Tibial artery (tissue), 4 donors: ENCODE results near the gene SNAPC1.
A peak's percentile ranks its signal among the peaks of the same experiment; 100 is the strongest.

Source experiments
- DNase-seq, 2 donors: peaks; one replicate each; pipeline ENCODE4 v3.0.0-alpha.2; 2019
- H3K27ac ChIP-seq, 2 donors: fragments of 200-600 bp; sonication (generic) in 1 of 2; 1 replicate in 1 of 2; 2 replicates in 1 of 2; pipeline ENCODE4 v1.5.1; 2018 to 2019; ENCODE audit warnings: mild to moderate bottlenecking in 1 of 2
- H3K27me3 ChIP-seq, 2 donors: fragments of 200-600 bp; sonication (generic) in 1 of 2; one replicate each; pipeline versions ENCODE4 v1.5.1 to v1.6.0; 2016 to 2019
- H3K36me3 ChIP-seq, 3 donors: fragments of 200-600 bp; sonication (generic) in 2 of 3; one replicate each; pipeline ENCODE4 v1.5.1; 2016 to 2019; ENCODE audit warnings: mild to moderate bottlenecking in 2 of 3
- H3K4me1 ChIP-seq, 4 donors: fragments of 200-600 bp; sonication (generic) in 2 of 4; 1 replicate in 3 of 4; 2 replicates in 1 of 4; pipeline ENCODE4 v1.5.1; 2016 to 2019
- H3K4me3 ChIP-seq, 2 donors: fragments of 200-600 bp; sonication (generic) in 1 of 2; 1 replicate in 1 of 2; 2 replicates in 1 of 2; pipeline ENCODE4 v1.5.1; 2018 to 2019; ENCODE audit warnings: mild to moderate bottlenecking in 2 of 2
- H3K9me3 ChIP-seq, 3 donors: fragments of 200-600 bp; sonication (generic) in 1 of 3; one replicate each; pipeline ENCODE4 v1.5.1; 2016 to 2019
- intact Hi-C: fragments of 100-400 bp; cut with DNase I; formaldehyde crosslinking; loops from one replicate; pipeline ENCODE4 v1.15.0; 2023; ENCODE audit warnings: low total_unique reads
- TF ChIP-seq, protein P1 (sequence below), 2 experiments: fragments of 200-600 bp in 1 of 2; fragments of 450-650 bp in 1 of 2; IDR thresholded peaks; one replicate each; pipeline ENCODE4 v1.5.1; 2017 to 2019; ENCODE audit warnings: antibody characterized with exemption in 2 of 2, mild to moderate bottlenecking in 1 of 2, moderate library complexity in 1 of 2

Gene SNAPC1

GRCh38 chr14:61720294-61720661, 41.9 kb upstream of the SNAPC1 start:
- no peak overlapping the region for H3K27ac ChIP-seq
- no peaks in the 10 kb centered on the region for H3K27me3 ChIP-seq
- TF ChIP-seq, protein P1, sequence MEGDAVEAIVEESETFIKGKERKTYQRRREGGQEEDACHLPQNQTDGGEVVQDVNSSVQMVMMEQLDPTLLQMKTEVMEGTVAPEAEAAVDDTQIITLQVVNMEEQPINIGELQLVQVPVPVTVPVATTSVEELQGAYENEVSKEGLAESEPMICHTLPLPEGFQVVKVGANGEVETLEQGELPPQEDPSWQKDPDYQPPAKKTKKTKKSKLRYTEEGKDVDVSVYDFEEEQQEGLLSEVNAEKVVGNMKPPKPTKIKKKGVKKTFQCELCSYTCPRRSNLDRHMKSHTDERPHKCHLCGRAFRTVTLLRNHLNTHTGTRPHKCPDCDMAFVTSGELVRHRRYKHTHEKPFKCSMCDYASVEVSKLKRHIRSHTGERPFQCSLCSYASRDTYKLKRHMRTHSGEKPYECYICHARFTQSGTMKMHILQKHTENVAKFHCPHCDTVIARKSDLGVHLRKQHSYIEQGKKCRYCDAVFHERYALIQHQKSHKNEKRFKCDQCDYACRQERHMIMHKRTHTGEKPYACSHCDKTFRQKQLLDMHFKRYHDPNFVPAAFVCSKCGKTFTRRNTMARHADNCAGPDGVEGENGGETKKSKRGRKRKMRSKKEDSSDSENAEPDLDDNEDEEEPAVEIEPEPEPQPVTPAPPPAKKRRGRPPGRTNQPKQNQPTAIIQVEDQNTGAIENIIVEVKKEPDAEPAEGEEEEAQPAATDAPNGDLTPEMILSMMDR (IDR thresholded peaks at IDR 0.05): no peak
- H3K9me3 ChIP-seq: no peaks in the 10 kb centered on the region
- no peak for DNase-seq
- H3K4me3 ChIP-seq: no peak overlapping the region
- intact Hi-C loops: no loop called here
- peaks cover 0 to 46% (median 9%) of the 10 kb centered on the region in 4 donors for H3K4me1 ChIP-seq
- peaks cover 8 to 29% (median 13%) of the 10 kb centered on the region in 3 donors for H3K36me3 ChIP-seq

- intact Hi-C loops: no loop called here
- TF ChIP-seq, protein P1 (IDR thresholded peaks at IDR 0.05): no peak
- no peaks in the 10 kb centered on the region for H3K27me3 ChIP-seq
- peaks cover 8 to 34% (median 13%) of the 10 kb centered on the region in 3 donors for H3K36me3 ChIP-seq
- DNase-seq: no peak
- H3K27ac ChIP-seq: no peak overlapping the region
- H3K4me3 ChIP-seq: no peak overlapping the region
- peaks cover 0 to 42% (median 6%) of the 10 kb centered on the region in 4 donors for H3K4me1 ChIP-seq
- H3K9me3 ChIP-seq: no peaks in the 10 kb centered on the region
Observed at GRCh38 chr14:61720741-61721140, 41.5 kb upstream of the SNAPC1 start.

DNA sequence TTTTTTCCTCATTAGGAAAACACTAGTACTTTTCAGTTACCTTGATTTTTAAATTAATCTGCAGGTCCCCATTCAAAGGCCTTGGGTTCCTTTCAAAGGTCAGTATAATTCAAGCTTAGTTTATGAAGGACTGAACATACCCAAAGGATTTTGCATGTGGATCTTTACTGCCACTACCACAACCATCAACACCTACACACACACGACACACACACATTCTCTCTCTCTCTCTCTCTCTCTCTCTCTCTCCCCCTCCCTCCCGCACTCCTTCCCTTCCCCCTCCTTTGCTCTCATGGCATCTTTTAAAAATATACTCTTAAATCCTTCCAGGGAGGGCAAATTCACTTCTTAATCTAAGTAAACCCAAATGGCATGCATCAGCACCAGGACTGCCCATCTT, 38.1 kb upstream of the SNAPC1 start:
- intact Hi-C loops: no loop called here
- Histone ChIP-seq H3K27me3 (no peaks in the 10 kb centered on the region), H3K9me3 (no peaks in the 10 kb centered on the region), H3K4me1 (peaks cover 0 to 18% (median 3%) of the 10 kb centered on the region in 4 donors), H3K27ac (no peak overlapping the region), H3K4me3 (no peak overlapping the region), H3K36me3 (peaks cover 28 to 62% (median 36%) of the 10 kb centered on the region in 3 donors)
- no peak for DNase-seq
- TF ChIP-seq, protein P1 (IDR thresholded peaks at IDR 0.05): no peak

DNA sequence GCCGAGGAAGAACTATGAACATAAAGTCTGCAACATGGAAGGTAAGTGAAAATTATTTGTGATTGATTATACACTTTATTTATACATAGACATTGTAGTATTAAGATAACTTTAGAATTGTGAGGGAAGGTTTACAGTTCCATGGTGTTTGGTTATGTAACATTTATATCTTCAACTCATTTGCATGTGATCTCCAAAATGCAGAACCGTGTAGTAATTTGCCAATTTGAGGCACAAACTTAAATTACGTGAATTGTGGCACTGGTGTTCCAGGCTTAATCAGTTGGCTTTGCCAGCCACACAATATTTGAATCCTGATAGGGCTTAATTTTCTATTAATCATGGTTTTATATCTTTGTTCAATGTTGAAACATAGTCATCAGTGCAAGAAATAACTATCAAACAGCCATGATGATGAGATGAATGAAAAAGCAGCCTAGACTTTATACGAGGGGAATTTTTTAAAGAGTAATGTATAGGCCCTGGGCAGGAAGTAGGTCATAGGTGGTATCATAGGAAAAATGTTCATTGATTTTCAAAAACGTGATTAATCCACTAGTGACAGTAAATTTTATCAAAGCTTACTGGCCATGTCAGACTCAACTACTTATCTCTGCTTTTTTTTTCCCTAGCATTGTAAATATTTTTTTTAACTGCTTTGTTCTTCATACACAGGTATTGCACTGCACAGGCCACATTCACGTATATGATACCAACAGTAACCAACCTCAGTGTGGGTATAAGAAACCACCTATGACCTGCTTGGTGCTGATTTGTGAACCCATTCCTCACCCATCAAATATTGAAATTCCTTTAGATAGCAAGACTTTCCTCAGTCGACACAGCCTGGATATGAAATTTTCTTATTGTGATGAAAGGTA, 35.2 kb upstream of the SNAPC1 start:
- intact Hi-C loops: loop anchor here (5.0 kb wide), 1 partner anchor 265 kb away; no protein-coding TSS in a partner anchor
- no peak overlapping the region for H3K4me3 ChIP-seq
- DNase-seq: no peak
- no peaks in the 10 kb centered on the region for H3K27me3 ChIP-seq
- H3K36me3 ChIP-seq: peaks cover 26 to 63% (median 30%) of the 10 kb centered on the region in 3 donors
- H3K9me3 ChIP-seq: no peaks in the 10 kb centered on the region
- peaks cover 0 to 5% (median 0%) of the 10 kb centered on the region in 4 donors for H3K4me1 ChIP-seq
- H3K27ac ChIP-seq: no peak overlapping the region
- TF ChIP-seq, protein P1 (IDR thresholded peaks at IDR 0.05): no peak

- Histone ChIP-seq H3K27ac (peak overlapping the region; percentile 0 to 17), H3K36me3 (peaks cover 38 to 72% (median 41%) of the 10 kb centered on the region in 3 donors)
- intact Hi-C loops: no loop called here
Observed at GRCh38 chr14:61730756-61731373, 31.4 kb upstream of the SNAPC1 start.

More at GRCh38 chr14:61730756-61731373, 31.4 kb upstream of the SNAPC1 start:
- Histone ChIP-seq H3K4me3 (no peak overlapping the region), H3K27me3 (no peaks in the 10 kb centered on the region), H3K4me1 (peaks cover 0 to 5% (median 0%) of the 10 kb centered on the region in 4 donors), H3K9me3 (no peaks in the 10 kb centered on the region)
- TF ChIP-seq, protein P1 (IDR thresholded peaks at IDR 0.05): peak; percentile 45 to 57
- DNase-seq: no peak
